Stimulated activated CD8-positive, alpha-beta memory T cell treated with anti-CD3 and anti-CD28 coated beads, Interleukin-4, amount 100 ng/mL, for 24 hours (primary cell): ENCODE measurements around the gene DCLK1.

Experiments used
- DNase-seq: peaks from one replicate; pipeline ENCODE4 v3.0.0-alpha.2; 2020; ENCODE audit warnings: low read depth

Gene DCLK1

GRCh38 chr13:35947315-35947714 is 183.9 kb downstream of the DCLK1 start:
- DNase-seq, result no peak

DNA sequence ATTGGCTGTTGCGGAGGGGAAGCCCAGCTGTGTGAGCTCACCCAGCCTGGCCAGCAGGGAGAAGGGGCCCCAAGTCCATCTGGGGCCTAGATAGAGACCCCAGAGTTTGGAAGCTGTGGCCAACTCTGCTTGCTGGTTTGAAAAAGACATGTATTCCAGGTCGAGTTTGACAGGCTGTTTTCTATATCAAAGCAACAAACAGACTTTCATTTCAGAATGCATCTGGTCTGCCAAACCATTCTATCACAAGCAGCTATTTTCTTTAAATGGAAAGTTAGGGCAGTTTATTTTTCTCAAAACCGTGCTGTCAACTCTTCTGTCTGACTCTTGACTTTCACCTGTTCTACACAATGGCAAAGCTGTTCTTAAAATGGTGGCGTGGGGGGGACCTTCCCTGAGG is 185.8 kb downstream of the DCLK1 start:
- no peak for DNase-seq

GRCh38 chr13:35941374-35941773 is 189.8 kb downstream of the DCLK1 start:
- no peak for DNase-seq

GRCh38 chr13:35940734-35941133 is 190.4 kb downstream of the DCLK1 start:
- DNase-seq, result no peak

DNA sequence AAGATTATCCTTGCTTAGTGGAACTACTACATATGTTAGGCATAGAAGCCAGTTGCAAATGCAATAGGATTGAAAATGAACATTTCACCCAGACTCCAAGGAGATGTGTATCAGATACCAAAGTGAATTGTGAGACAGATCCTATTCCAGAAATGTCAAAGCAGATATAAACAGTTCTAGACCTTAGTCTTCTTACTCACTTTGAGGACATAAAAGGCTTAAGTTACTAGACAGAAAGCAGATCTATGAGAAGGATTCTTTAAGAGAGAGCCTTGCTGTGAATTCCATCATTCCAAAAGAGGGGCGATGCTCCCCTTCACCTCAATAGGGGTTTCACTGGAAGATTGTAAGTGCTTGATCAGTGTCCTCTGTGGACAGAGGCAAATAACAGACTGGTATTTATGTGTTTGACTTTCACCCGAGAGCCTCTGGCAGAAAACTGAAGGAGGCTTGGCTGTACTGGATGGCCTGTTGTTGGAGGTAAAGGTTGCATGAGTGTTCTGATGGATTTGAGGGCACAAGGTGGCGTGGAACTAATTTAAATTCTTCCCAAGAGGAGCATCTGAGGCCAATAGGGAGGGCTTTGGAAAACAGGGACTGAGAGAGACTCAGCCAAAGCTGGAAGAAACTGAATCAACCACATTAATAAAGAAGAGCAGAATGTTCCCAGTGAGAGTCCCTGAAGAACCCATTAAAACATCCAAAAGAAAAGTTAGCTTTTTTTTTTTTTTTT is 194.8 kb downstream of the DCLK1 start:
- no peak for DNase-seq

DNA sequence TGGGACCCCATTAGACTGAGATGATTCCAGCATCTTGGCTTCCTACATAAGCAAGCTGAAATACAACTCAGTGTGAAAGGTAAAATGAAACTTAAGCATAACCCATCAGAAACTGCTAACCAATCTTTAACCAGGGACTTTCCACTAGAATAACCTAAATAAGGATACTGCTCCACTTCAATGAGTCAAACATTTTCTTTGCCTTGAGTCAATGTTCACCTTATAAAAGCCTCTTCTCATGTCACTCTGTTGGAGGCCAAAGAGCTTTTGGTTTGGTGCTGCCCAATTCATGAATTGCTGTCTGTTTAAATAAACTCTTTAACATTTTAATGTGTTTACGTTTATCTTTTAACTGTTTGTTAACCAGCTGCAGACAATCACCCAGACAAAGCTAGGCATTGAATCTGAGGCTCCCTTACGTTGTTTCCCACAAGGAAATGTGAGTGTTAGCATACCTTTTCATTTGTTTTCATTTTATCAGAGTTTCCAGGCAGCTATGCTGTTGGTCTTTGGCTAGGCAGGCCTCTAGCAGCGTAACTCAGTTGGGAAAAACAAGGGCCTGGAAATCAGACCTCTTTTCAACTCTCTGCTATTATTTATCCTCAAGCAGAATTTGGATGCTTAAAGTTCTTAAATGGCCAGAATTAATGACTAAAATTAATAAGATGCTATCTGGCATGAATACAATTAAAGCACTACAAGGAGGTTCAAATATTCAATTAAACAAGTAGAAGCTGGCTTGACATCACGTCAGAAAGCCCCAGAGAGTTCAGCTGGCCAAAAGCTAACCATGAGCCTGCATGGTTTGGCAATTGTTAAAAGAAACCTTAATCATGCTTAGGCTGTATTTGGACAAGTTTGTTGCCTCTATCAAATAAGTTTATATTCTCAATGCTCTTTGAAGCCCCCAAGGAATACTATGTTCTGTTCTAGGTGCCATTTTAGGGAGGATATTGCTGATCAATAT is 200.2 kb downstream of the DCLK1 start:
- no peak for DNase-seq

GRCh38 chr13:35927567-35928021 is 203.6 kb downstream of the DCLK1 start:
- DNase-seq, result no peak

GRCh38 chr13:35926859-35927530 is 204.2 kb downstream of the DCLK1 start:
- no peak for DNase-seq

DNA sequence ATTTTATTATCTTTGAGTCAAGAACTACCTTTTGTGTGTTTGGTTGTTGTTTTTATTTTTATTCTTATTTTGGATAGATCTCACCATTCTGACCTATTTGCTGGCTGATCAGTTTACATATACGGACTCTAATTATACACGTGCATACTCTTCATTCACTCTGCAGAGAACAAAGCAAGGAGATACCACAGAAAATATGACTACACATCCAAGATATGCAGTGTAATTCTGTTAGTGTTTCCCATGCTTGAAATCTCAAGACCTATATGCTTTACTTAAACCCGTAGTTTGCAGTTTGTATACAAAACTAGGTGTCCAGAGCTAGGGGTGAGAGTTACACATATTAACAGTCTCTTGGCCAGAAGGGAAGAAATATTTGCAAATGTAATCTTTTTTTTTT is 205.5 kb downstream of the DCLK1 start:
- no peak for DNase-seq

DNA sequence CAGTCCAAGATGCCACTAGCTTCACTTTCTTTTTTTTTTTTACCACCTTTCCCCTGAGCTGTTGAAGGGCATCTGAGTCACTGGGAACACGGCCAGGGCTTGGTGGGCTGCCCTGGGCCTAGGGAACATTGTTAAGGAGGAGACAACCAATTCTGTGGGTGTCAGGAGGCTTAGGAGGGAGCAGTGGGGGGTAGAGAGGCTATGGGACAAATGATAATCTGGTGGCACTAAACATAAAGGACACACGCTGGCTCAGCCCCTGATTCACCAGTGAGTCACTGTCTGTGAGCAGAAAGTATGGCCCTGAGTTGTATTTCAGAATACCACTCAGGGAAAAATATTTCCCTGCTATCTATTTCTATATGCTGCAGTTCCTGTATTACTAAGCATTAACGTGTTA is 207.8 kb downstream of the DCLK1 start:
- no peak for DNase-seq

DNA sequence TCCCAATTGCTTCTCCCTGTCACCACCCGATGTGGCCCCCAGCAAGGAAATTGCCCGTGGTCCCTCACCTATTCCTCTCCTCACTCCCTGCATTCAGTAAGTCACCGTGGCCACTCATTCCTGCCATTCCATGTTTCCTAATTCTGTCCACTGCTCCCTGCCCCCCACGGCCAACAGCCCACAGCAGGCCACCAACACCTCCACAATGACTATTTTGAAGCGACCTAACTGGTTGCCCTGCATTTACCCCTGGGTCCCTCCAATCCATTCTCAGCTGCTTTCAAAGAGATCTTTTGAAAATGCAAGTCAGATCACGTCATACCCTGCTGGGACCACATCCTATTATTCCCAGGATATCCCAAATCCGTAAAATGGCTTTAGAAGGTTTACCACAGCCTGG is 210.4 kb downstream of the DCLK1 start:
- DNase-seq, result no peak

DNA sequence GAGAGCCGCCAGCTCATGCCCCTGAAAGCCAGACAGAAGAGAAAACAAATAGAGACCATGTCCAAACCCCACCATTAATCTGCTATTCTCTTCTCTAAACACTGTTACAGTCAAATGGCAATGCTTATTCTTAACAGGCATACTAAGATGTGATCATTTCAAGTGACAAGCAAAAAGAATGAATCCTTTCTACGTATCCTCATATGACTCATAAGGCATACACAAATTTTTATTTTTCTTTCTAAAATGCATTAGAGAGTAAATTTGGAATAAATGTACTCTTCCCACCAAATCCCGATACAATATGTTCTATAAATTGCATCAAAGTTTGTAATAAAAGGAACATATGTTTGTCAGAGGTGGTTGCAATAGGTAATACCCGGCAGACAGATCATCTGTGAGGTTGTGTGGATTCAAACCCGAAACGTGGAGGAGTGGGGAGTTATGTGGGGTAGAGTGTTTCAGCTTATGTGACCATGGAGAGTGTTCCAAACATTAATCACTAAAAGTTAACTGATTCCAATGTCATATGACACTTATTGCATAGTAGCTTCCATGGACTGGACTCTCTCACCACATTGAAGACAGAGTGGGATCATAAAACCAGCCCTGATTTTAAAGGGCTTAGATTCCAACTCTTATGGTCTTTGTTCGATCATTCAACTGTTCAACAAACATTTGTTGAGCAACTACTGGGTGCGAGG is 213.1 kb downstream of the DCLK1 start:
- DNase-seq, result no peak

DNA sequence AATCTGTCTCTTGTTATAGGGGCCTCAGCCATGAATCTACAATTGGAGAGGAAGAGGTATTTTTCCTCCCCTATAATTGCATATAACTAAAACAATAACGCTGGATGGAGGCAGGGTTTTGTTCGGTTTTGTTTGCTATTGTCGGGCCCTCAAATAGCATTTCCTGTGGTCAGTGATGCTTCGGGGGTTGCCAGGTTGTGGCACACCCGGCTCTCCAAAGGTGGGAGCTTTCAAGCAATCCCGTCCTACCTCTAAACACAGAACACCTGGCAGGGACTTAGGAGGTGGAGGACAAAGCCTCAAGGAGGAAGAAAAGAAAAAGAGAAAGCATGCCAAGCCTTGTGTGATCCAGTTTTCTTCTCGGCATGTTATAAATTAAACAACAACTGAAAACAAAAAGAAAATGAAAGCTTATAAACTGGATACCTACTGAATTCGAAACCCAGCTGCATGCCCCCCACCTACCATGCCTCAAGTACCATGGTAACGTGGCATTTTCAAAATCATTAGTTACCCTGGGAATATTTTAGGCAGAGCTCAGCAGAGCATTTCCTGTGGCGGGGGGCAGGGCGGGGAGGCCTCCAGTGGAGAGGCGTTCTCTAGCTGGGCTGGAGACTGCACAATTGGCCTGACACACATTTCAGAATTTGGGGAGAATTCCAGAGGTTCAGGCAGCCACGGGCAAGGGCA is 213.8 kb downstream of the DCLK1 start:
- DNase-seq, result no peak

DNA sequence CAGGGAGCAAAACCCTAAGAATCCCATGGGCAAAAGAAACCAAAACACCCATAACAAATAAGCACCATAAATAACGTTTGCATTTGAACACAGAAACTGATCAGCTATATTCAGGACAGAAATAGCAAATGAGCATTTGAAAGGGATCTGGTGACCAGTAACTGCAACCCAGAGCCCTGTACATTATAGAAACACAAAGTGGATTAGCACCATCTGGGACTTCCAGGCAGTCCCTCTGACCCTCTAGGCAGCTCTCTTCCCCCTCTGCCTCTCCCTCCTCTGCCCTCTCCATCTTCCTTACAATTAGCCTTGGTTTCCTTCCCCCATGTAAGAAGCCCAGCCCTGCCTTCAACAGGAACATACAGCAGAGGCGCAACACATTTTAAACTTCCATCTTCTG is 215.0 kb downstream of the DCLK1 start:
- DNase-seq, result no peak

DNA sequence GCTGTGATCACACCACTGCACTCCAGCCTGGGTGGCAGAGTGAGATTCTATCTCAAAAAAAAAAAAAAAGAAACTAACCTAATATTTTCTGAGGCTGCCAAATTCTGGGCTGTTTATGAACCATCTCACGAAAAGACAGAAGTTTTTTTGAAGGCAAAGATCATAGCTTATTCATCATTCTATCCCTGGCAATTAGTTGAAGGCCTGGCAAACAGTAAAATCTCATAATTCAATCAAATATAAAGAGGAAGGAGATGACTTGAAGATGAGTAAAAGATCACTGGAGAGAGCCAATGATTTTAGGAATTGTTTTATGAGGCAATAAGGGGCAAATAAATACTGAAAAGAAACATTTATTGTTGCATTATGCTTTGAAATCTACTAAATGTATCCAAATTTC is 216.5 kb downstream of the DCLK1 start:
- no peak for DNase-seq

GRCh38 chr13:35912841-35913240 is 218.3 kb downstream of the DCLK1 start:
- DNase-seq, result no peak

DNA sequence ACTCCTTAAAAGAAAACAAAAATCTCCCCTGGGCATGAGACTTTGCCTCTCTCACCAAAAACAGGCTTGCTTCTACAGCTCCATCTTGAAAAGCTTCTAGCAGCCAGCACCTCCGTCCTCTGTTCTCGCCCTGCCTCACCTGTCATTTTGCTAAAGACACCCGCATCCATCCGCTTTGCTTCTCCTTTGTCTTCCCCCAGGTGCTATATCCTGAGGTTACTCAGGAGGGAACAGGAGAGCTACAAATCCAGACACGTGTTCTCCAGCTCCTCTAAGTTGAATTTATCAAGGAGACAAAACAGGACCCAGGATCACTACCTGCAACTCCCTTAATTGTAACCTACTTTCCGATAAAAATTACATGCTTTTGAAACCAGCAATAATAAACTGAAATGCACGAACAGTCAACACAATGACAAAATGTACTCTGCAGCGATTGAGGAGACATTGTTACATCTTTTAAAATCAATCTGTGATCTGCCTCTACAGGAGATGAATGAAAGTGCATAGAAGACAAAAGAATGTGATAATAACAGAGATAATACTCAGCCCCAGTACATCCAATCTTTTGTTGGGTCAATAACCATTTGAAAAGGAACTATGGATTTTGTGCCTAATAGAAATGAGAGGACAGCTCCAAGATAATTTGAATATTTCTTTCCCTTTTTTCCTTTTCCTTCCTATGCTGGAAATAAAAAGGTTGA is 221.2 kb downstream of the DCLK1 start:
- DNase-seq, result no peak

DNA sequence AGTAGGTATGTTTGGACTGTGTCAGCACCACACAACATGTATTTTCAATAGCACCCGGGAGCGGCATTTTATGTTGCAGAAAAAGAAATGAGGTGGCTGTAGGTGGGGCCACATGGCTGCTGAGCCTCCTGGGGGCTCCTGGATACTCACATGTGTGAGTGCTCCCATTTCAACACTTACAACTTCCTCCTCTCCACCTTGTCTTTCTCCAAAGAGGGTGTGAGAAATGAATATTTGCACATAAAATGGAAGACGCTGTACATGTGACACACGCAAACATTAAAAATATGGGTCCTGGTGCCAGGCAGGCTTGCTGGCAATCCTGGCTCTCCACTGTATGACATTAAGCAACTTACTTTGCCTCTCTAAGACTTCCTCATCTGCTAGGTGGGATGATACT is 222.1 kb downstream of the DCLK1 start:
- DNase-seq, result no peak

DNA sequence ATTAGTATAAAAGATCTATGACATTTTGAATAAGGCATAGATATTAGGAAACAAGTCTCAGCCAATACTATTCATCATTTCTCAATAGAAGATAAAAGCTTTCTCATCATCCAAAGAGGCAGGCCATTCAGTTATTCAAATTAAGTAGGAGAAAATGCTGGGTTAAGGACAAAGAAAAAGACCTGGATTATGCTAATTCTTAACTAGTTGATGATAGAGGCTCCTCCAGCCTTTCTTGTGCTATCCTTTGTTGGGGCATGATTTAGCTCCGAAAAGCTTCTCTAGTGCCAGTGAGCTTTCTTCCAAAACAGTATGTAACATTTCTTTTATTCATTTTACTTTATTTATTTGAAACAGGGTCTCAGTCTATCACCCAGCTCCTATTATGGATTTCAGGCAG is 223.0 kb downstream of the DCLK1 start:
- no peak for DNase-seq

DNA sequence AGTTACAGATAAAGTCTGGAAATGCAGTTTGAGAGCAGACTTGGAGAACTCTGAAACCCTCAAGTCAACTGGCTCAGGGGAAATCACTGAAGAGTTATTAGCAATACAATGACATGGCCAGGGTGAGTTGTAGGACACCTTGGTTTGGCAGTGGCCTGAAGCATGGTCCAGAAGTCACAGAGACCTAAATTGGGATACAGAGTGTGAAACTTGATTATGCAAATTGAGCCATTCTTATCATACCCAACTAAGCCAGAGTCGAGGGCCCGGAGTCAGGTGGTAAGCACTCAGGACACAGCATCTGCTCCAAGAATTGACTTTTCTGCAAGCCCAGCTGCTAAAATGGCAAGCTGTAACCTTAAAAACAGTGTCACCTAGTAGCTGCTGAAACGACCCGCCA is 224.5 kb downstream of the DCLK1 start:
- DNase-seq, result no peak

GRCh38 chr13:35903075-35903474 is 228.1 kb downstream of the DCLK1 start:
- no peak for DNase-seq
